Panc1 (cell line): ENCODE data around the gene SMAD3.

Experiments used
- CTCF ChIP-seq: fragments of 450-650 bp; IDR thresholded peaks from 2 replicates; pipeline ENCODE4 v1.5.1; 2017; ENCODE audit warnings: mild to moderate bottlenecking
- POLR2AphosphoS5 ChIP-seq: IDR thresholded peaks from 2 replicates; pipeline ENCODE4 v1.6.1; 2012; ENCODE audit warnings: mild to moderate bottlenecking, low read depth, low read length, moderate library complexity
- REST ChIP-seq, 2 experiments: IDR thresholded peaks; 2 replicates each; pipeline ENCODE4 v1.6.1; 2011 to 2012; ENCODE audit warnings: low read depth in 2 of 2, control low read depth in 1 of 2, low read length in 1 of 2, mild to moderate bottlenecking in 1 of 2, moderate library complexity in 1 of 2; ENCODE audit not compliant: insufficient read depth in 1 of 2

GRCh38 chr15:67240235-67241131 lies 175.1 kb downstream of the SMAD3 start:
- TF ChIP-seq CTCF (peak; percentile 72), POLR2AphosphoS5 (no peak), REST (IDR thresholded peaks at IDR 0.05; ENCODE audit: insufficient read depth in 1 of 2, low read depth in 2 of 2, low read length in 1 of 2) (no peak)
